A172 (cell line): ENCODE results near the gene EEF2K. TPM values are rescaled to one million over a fixed set of nuclear protein-coding genes. Genes with fewer than 3 reads are reported as not detected.
"Not testable (repeated sequence)": the region's sequence is repeated elsewhere in the genome, so short reads cannot be mapped to it uniquely, and the experiment has no call there.

ENCODE experiments used
- DNase-seq: peaks from one replicate; pipeline ENCODE4 v3.0.0-alpha.2; 2015; ENCODE audit warnings: low spot score
- total RNA-seq: library from RNA; depleted of rRNA; stranded (reverse); fragments of >200 nt; shearing (Covaris generic); gene quantifications from 2 replicates; pipeline ENCODE4 v1.2.3, GENCODE V29; 2014

EEF2K gene
- total RNA-seq, 1 experiment from 2014 or later, result 9.2 TPM

DNA sequence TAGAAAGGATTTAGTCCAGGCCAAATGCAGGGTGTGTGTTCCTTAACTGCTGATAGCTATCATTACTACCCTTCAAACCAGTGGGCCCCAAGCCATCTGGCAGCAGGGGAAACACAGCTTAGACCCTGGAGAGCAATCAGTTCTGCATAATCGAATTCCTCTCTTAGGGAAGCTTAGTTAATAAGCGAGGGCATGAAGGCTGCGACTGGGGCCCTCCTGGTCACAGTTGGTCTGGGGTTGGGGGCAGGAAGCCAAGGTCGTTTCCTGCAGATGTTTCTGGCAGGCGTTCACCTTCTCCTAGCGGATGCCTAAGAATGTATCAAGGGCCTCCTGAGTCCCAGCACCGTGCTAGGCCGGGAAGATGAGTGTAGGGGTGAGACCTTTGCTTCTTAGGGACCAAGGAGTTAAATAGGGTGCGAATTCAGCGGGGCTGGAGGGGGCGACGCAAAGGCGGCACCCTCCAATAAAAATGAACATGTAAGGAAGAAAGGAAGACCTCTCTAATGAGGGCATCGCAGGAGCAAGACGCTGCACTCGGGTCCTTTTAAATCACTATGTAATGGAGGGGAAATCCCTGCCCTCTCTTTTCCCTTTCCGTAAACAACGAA lies 16.5 kb upstream of the EEF2K start:
- DNase-seq, result no peak

- peak; percentile 97 for DNase-seq
Observed at GRCh38 chr16:22190081-22190775, 15.8 kb upstream of the EEF2K start.

DNA sequence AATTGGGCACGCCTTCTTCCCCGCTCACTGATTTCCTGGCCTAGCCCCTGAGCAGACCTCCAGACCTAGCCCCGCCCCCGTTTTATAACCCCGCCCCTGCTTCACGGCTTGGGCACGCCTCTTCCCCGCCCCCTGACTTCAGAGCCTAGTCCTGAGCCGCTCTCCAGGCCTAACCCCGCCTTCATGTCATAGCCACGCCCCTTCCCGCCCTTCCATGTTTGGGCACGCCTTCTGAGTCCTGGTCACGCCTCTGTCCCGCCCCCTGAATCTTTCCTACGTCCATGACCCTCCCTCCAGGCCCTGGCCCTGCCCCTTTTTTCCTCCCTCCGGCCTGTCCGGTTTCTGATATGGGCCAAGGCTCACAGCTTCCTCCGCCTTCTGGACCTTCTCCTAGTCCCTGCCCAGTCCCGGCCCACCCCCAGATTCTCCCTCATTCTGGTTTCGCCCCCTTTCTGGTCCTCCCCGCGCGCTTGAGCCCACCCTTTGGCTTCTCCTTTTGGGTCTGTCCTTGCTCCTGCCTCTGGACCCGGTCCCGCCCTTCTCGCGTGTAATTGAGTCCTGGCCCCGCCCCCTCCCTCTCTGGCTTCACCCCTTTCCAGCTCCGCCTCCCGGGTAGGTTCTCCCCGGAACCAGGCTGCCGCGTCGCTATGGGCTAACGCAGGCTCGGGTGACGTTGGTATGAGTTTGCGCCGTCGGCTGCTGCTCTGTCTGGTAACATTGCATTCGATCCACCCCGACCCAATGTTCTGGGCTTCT lies 15.1 kb upstream of the EEF2K start:
- DNase-seq, result peak; percentile 96

DNA sequence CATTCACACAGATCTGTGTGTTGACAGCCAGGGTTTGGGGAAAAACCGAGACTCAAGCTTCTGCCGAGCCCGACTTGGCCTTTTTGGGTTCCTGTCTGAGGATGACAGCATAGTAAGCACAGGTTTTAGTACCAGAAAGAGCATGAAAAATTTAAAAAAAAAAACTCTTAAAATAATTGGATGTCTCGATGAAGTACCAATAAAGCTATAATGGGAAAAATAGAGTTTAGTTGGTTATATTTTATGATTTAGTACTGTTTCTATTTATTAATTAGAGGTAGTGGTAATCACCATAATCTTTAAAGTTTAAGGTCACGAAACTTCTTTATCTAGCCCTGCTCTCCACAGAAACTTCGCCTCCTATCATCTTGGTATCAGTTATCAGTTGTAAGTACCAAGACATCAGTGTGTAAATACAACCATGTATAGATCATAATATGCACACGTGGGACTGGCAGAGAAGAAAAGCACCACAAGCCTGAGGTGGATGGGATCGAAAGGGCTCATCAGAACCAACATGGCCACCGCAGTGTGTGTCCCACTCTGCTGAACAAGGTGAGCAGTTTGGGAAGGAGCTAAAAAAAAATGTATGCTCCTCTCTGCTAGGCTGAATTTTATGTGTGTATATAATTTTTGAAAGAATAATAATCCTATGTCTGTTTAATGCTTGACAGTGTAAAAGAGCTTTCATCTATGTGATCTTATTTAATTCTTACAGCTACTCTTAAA lies 14.4 kb upstream of the EEF2K start:
- DNase-seq, result no peak

- DNase-seq, result no peak
Observed at GRCh38 chr16:22192261-22193062, 13.6 kb upstream of the EEF2K start.

GRCh38 chr16:22193063-22193411 lies 13.0 kb upstream of the EEF2K start:
- DNase-seq, result no peak

DNA sequence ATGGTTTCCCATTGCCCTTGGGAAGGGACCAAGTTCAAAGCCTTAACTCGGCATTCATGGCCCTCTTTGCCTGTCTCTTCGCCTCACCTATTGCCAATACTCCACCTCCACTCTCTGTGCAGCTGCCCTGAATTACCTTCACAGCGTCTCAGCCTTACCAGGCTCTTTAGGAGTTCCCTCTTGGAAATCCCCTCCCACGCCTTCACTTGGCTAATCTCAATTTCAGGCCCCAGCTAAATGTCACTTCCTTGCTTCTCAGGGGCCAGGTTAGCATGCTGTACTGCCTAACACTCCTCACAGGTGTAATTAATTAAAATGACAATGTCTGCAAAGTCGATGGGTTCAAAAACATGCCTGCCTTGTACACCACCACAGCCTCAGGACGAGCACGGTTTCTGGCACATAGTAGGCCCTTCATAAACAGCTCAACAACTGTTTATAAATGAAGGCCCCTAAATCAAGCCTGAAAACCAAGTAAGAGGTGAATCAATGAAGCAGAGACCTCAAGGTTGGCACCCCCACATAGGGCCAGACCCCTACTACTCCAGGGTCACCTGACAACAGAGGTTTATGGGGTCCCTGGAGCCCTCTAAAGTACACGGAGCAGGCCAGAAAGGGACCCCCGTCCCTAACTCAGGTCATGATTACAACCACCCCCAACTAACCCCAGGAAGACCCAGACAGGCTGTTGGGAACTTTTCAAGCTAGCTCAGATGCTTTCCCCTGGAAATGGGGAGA lies 11.2 kb upstream of the EEF2K start:
- DNase-seq, result no peak

GRCh38 chr16:22195445-22195694 lies 10.7 kb upstream of the EEF2K start:
- DNase-seq, result no peak

DNA sequence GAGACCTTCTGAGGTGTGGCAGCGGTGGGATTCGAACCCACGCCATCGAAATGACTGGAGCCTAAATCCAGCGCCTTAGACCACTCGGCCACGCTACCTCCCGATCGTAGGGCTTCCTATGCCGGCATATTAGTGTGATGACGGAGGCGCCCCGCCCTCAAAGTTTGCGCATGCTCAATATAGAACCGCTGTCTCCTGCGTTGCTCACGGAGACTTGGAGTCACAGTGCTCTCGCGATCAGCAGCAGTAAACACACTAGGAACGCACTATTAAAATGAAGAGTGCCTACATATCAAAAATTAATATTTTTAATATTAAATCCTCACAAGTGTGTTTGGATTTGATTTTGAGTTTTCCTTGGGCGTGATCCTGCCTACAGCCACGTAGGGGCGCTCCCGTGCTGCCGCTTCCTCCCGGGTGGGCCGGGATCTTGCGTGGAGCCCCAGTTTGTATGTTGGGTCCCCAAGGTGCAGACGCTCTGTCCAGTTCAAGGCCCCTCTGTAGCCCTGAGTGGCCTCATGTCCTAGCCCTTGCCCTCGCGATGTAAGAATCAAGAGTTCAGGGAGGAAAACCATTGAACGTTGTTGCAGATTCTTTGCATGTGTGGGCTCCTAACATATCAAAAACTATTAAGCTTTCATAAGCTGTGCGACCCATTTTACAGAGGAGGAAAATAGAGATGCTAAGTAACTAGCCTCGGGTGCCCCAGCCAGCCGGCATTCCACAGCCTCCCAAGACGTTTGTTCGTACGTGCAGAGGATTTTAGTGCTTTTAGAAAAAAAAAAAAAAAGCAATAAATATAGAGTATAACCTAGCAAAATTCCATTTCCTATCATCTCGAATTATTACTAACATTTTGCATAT lies 10.2 kb upstream of the EEF2K start:
- peak; percentile 92 for DNase-seq

DNA sequence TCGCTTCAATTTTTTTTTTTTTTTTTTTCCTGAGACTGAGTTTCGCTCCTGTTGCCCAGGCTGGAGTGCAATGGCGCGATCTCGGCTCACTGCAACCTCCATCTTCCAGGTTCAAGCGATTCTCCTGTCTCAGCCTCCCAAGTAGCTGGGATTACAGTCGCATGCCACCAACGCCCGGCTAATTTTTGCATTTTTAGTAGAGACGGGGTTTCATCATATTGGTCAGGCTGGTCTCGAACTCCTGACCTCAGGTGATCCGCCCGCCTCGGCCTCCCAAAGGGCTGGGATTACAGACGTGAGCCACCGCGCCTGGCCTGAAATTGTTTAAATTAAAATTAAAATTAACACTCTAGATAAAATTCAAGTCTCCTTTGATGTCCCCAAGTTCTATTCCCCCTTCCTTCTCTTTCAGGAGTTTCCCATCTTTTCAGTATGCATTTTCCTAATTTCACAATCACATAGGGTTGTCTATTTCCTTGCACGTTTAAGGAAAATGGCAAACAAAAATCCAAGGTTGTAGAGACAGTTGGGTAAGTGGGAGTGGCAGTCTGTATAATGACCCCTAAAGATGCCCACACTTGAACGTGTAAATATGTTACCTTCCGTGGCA lies 9.4 kb upstream of the EEF2K start:
- not testable (repeated sequence) for DNase-seq

GRCh38 chr16:22198547-22199293 lies 7.4 kb upstream of the EEF2K start:
- peak; percentile 44 for DNase-seq

DNA sequence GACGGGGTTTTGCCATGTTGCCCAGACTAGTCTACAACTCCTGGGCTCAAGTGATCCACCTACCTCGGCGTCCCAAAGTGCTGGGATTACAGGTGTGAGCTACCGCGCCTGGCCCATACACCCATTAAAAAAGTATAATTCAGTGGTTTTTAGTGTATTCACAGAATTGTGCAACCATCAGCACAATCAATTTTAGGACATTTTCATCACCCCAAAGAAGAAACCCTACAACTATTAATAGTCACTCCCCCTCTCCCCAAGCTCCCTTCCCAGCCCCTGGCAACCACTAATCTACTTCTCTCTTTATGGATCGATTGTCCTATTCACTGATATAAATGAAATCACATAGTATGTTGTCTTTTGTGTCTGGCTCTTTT lies 3.8 kb upstream of the EEF2K start:
- DNase-seq, result no peak

DNA sequence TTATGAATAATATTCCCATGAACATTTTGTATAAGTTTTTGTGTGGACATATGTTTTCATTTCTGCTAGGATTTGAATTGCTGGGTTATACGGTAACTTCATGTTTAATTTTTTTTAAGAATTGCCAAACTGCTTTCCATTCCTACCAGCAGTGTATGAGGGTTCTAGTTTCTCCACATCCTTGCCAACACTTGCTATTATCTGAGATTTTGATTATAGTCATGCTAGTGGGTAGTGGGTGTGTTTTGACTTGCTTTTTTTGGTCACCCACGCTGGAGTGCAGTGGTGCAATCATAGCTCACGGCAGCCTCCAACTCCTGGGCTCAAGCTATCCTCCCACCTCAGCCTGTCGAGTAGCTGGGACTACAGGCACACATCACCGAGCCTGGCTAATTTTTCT lies 3.0 kb upstream of the EEF2K start:
- no peak for DNase-seq

DNA sequence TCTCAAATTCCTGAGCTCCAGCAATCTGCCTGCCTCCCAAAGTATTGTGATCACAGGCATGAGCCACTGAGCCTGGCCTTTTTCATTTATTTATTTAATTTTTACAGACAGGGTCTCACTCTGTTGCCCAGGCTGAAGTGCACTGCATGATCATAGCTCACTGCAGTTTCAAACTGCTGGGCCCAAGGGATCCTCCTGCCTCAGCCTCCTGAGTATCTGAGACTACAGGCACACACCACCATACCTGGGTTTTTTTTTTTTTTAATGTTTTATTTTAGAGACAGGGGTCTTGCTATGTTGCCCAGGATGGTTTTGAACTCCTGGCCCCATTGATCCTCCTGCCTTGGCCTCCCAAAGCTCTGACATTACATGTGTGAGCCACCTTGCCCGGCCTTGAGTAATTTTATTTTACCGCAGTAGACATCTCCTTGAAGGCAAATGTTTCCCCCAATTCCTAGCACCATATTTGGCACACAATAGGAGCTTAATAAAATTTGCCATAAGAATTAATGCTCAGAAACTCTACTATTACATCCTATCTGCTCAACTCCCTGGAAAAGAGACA lies 1.9 kb upstream of the EEF2K start:
- DNase-seq, result no peak

- DNase-seq, result no peak
Observed at GRCh38 chr16:22205577-22206012, 483 bp upstream of the EEF2K start.

DNA sequence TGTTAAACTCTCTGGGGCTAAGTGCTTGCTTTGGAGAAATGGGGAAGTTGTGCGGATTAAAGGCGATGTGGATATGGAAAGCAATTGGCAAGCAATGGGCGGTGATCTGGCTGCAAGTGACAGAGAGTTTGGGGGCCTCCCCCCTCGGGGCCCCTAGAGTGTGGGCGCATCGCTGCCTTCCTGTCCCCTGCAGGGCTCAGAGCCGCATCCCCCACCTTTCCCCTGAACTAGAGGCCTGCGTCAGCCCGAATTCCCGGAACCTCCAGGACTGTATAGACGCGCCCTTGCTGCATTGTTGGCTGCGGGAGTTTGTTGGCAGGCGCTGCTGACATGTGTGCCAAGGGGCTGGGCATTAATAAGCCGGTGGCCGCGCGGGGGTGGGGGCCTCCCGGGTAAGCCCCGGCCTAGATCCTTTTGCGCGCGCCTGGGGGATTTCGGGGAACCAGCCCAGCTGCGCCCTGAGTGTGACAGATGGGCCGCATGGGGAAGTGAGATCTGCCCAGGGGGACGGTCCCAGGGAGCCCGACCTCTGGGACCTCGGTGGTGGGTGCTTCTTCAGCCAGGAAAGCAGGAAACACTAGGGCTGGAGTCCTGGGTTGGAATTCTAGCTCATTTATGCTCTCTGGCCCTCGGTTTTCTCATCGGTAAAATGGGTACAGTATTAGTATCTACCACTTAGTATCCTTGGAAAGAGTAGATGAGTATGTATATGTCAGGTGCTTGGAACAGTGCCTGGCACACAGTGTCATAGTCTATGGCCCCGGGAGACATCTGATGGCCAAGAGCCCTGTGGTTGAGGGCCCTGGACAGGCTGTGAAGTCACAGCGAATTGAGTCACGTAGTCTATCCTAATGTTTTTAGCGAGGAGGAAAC lies 1.0 kb downstream of the EEF2K start:
- peak; percentile 45 for DNase-seq

DNA sequence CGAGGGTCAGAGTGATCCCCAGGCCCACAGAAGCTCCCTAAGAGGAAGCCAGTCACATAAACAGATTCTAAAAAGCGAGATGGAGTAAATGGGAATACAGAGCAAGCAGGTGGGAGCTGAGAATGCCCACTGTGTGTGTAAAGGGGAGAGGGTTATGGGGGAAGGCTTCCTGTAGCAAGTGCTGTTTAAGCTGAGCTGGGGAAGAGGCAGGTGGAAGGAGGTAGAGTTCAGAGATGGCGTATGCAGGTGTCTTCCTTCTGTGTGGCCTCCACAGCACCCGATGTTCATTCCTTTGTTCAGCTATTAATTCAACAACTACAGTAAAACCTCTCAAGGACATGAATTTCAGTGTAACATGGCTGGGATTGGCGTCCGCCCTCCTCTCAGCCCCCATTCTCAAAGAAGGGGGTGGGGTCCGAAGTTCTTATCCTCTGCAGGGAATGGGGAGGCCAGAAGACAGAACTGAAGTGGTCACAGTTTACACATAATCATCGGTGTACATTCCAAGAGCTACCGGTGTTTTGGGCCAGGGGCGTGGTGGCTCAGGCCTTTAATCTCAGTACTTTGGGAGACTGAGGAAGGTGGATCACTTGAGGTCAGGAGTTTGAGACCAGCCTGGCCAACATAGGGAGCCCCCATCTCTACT lies 1.8 kb downstream of the EEF2K start:
- DNase-seq, result no peak
